Osteoblast (primary cell): Measurements from ENCODE around the gene RABGAP1L. TPM values are rescaled to one million over a fixed set of nuclear protein-coding genes. Genes with fewer than 3 reads are reported as not detected.

Source experiments
- small RNA-seq: library from RNA; depleted of rRNA; stranded (forward); fragments of <200 nt; gene quantifications from one replicate; pipeline ENCODE3, GENCODE V24; 2012
- total RNA-seq: library from RNA; depleted of rRNA; stranded (reverse); fragments of >200 nt; gene quantifications from 2 replicates; pipeline ENCODE4 v1.2.3, GENCODE V29; 2012

RABGAP1L gene
- total RNA-seq, 1 donor = 30.0 TPM

Small RNAs within 50 kb of the gene (small RNA-seq; reads per million reads assigned to genes)
- gene BANF1P4 (not detected), gene RF00019 (not detected), gene RNU6-307P (not detected)

Other genes with a start within 250 kb of the RABGAP1L start
- gene SERPINC1, start 242.2 kb upstream of the RABGAP1L start, total RNA-seq = under 0.01 TPM in 1 of 2 replicates, not detected in the other
- 29.8 and 31.8 TPM in 2 replicates for gene RC3H1, start 137.2 kb upstream of the RABGAP1L start, total RNA-seq